Upper lobe of right lung (tissue), 1 donor: ENCODE data around the gene ZBTB37. TPM values are rescaled to one million over a fixed set of nuclear protein-coding genes. Genes with fewer than 3 reads are reported as not detected.

Source experiments
- ATAC-seq: fragments of 200-7000 bp; cut with Tn5 transposase; one replicate; pipeline ENCODE4 v1.9.1; 2020; ENCODE audit warnings: mild to moderate bottlenecking, moderate library complexity
- DNase-seq: peaks from one replicate; pipeline ENCODE4 v3.0.0-alpha.2; 2020
- H3K27ac ChIP-seq: fragments of 200-600 bp; one replicate; pipeline ENCODE4 v1.8.0; 2022
- H3K27me3 ChIP-seq: fragments of 200-600 bp; one replicate; pipeline ENCODE4 v1.8.0; 2022; ENCODE audit warnings: mild to moderate bottlenecking
- H3K36me3 ChIP-seq: fragments of 200-600 bp; one replicate; pipeline ENCODE4 v1.8.0; 2022
- H3K4me1 ChIP-seq: fragments of 200-600 bp; one replicate; pipeline ENCODE4 v1.8.0; 2022
- H3K4me3 ChIP-seq: fragments of 200-600 bp; one replicate; pipeline ENCODE4 v1.8.0; 2022; ENCODE audit warnings: mild to moderate bottlenecking
- H3K9me3 ChIP-seq: fragments of 200-600 bp; one replicate; pipeline ENCODE4 v1.8.0; 2022
- CTCF ChIP-seq: fragments of 200-600 bp; IDR thresholded peaks from one replicate; pipeline ENCODE4 v1.8.0; 2022; ENCODE audit warnings: antibody characterized with exemption
- intact Hi-C: fragments of 100-400 bp; cut with DNase I; formaldehyde crosslinking; loops from one replicate; pipeline ENCODE4 v1.11.0; 2022
- total RNA-seq: library from RNA; stranded (reverse); fragmentation: NEBNext Ultra II Directional; extraction: Animal tissue kit (Norgen Biotek cat#: 25700); gene quantifications from one replicate; pipeline ENCODE4 v1.2.1, GENCODE V29; 2021
- donor health status: DM: no; HTN: yes; CAD: no; lungs with severe emphysema.

Gene ZBTB37
- total RNA-seq, 1 donor from 2014 or later, result 14.7 TPM

GRCh38 chr1:173827611-173828010 lies 40.6 kb upstream of the ZBTB37 start:
- ATAC-seq, result no peak
- peaks cover 21% of the 10 kb centered on the region for H3K36me3 ChIP-seq
- no peaks in the 10 kb centered on the region for H3K27me3 ChIP-seq
- no peak for DNase-seq
- intact Hi-C loops, result no loop called here
- peaks cover 3% of the 10 kb centered on the region for H3K4me1 ChIP-seq
- no peaks in the 10 kb centered on the region for H3K9me3 ChIP-seq
- TF ChIP-seq CTCF, result no peak
- no peak overlapping the region for H3K27ac ChIP-seq
- no peak overlapping the region for H3K4me3 ChIP-seq

DNA sequence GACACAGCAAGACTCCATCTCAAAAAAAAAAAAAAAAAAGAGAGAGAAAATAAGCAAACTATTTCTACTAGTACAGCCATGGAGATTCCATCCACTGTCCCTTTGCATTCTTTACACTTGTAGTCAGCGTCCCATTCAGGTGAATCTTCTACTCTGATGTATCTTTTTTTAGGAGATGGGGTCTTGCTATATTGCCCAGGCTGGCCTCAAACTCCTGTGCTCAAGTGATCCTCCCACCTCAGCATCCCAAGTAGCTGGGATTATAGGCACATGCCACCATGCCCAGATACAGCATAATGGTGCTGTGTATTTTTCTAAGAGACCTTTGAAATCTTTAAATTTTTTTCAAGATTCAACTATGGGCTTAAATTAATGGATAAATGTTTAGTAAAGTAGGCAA lies 35.4 kb upstream of the ZBTB37 start:
- no peaks in the 10 kb centered on the region for H3K4me1 ChIP-seq
- H3K27ac ChIP-seq, result no peak overlapping the region
- H3K36me3 ChIP-seq, result peaks cover 65% of the 10 kb centered on the region
- no peak for TF ChIP-seq CTCF
- no peaks in the 10 kb centered on the region for H3K9me3 ChIP-seq
- ATAC-seq (no peak), DNase-seq (no peak)
- H3K27me3 ChIP-seq, result no peaks in the 10 kb centered on the region
- intact Hi-C loops, result no loop called here
- H3K4me3 ChIP-seq, result no peak overlapping the region

- H3K4me3 ChIP-seq, result no peak overlapping the region
- ATAC-seq (no peak), DNase-seq (no peak)
- intact Hi-C loops, result no loop called here
- no peaks in the 10 kb centered on the region for H3K27me3 ChIP-seq
- H3K9me3 ChIP-seq, result no peaks in the 10 kb centered on the region
- H3K4me1 ChIP-seq, result peaks cover 11% of the 10 kb centered on the region
- no peak overlapping the region for H3K27ac ChIP-seq
- TF ChIP-seq CTCF, result no peak
- peaks cover 37% of the 10 kb centered on the region for H3K36me3 ChIP-seq
Measured at GRCh38 chr1:173852105-173852504, 16.1 kb upstream of the ZBTB37 start.

DNA sequence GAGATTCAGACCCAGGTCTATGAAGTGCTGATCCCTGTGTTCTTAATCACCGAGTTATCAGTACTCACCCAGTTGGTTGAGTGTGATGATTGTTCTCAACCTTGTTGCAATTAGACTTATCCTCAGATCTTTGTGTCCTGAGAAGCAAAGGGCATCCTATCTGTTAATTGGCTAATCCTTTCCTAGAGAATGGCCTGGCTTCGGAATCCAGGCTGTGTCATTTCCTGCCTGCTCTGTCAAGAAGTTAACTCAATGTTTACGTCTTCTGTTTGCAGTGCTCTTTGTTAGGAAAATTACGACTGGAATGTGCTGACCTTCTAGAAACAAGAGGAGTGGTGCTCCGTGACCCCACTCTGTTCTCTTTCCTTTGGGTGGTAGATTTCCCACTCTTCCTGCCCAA lies 15.1 kb upstream of the ZBTB37 start:
- no peaks in the 10 kb centered on the region for H3K27me3 ChIP-seq
- intact Hi-C loops, result no loop called here
- no peak for DNase-seq
- H3K4me1 ChIP-seq, result peaks cover 11% of the 10 kb centered on the region
- peaks cover 47% of the 10 kb centered on the region for H3K36me3 ChIP-seq
- H3K9me3 ChIP-seq, result no peaks in the 10 kb centered on the region
- ATAC-seq, result peak; percentile 80
- no peak overlapping the region for H3K4me3 ChIP-seq
- TF ChIP-seq CTCF, result no peak
- peak overlapping the region; percentile 26 for H3K27ac ChIP-seq

GRCh38 chr1:173856014-173856413 lies 12.2 kb upstream of the ZBTB37 start:
- no peaks in the 10 kb centered on the region for H3K9me3 ChIP-seq
- DNase-seq, result no peak
- intact Hi-C loops, result no loop called here
- peaks cover 61% of the 10 kb centered on the region for H3K36me3 ChIP-seq
- peaks cover 11% of the 10 kb centered on the region for H3K4me1 ChIP-seq
- TF ChIP-seq CTCF, result no peak
- H3K4me3 ChIP-seq, result no peak overlapping the region
- ATAC-seq, result no peak
- no peaks in the 10 kb centered on the region for H3K27me3 ChIP-seq
- H3K27ac ChIP-seq, result no peak overlapping the region

DNA sequence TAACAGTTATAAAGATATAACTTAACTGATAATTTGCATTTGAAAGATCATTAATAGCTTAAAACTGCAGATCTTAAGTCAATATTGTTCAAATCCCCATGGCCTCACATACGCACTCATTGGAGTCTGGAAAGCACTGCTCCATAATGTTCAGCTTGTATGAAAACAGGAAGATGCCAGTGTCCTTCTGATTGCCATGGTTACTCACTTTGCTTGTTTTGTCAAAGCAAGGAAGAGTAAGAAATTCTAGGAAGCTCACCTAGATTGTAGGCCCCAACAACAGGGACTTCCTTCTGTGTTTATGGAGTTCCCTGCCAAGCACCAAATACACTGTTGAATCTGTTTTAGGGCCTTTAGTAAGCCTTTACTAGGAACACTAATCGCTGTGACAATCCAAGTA lies 11.3 kb upstream of the ZBTB37 start:
- no peak overlapping the region for H3K4me3 ChIP-seq
- DNase-seq (no peak), ATAC-seq (no peak)
- no peak for TF ChIP-seq CTCF
- H3K27me3 ChIP-seq, result no peaks in the 10 kb centered on the region
- intact Hi-C loops, result no loop called here
- peaks cover 11% of the 10 kb centered on the region for H3K4me1 ChIP-seq
- H3K27ac ChIP-seq, result no peak overlapping the region
- H3K36me3 ChIP-seq, result peaks cover 59% of the 10 kb centered on the region
- H3K9me3 ChIP-seq, result no peaks in the 10 kb centered on the region
